ENCODE results near the gene SLIT1.

SLIT1 gene

DNA sequence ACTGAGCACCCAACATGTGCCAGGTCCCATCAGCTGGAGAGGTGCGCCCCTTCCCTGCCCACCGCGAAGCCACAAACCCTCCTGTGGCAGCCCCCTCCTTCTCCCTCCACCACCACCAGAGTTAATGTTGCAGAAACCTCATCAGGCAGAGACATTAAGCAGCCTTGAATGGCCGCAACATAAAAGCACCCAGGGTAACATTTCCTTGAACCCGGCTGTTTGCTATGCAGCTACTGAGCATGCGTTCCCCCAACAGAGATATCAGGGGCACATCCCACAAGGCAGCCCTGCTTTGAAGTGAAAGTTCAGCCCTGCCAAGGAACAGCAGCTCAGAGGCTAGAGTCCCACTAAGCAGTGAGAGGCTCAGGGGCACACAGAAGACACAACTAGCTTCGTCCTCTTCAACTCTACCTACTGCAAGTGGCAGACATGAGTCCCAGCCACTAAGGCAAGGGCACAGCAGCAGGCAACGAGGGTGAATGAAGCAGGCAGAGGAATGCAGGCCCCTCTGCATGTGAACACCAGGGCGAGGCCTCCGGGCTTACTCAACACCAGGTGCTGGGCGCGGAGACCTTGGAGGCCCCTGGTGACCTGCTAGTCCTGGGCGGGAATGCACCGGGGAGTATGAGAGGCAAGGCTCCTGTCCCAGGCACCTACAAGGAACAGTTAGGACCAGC lies 107.4 kb downstream of the SLIT1 start:
- no peak for DNase-seq

DNA sequence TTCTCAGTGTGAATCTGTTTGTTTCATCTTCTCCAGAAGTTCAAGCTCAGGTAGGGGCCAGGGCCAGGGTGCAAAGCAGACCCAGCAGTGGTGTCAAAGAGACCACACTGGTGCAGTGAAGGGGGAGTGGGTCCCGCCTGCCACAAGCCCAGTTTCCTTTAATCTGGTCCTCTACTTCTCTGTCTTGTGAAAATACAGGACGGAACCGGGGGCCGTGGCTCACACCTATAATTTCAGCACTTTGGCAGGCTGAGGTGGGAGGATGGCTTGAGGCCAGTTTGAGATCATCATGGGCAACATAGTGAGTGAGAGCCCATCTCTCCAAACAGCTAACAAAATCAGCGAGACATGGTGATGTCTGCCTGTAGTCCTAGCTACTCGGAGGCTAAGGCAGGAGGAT lies 109.0 kb downstream of the SLIT1 start:
- DNase-seq = no peak

- no peak for DNase-seq
Observed at GRCh38 chr10:97075961-97076525, 109.7 kb downstream of the SLIT1 start.

- no peak for DNase-seq
Observed at GRCh38 chr10:97075421-97075820, 110.3 kb downstream of the SLIT1 start.

GRCh38 chr10:97074256-97075145 lies 111.3 kb downstream of the SLIT1 start:
- no peak for DNase-seq

DNA sequence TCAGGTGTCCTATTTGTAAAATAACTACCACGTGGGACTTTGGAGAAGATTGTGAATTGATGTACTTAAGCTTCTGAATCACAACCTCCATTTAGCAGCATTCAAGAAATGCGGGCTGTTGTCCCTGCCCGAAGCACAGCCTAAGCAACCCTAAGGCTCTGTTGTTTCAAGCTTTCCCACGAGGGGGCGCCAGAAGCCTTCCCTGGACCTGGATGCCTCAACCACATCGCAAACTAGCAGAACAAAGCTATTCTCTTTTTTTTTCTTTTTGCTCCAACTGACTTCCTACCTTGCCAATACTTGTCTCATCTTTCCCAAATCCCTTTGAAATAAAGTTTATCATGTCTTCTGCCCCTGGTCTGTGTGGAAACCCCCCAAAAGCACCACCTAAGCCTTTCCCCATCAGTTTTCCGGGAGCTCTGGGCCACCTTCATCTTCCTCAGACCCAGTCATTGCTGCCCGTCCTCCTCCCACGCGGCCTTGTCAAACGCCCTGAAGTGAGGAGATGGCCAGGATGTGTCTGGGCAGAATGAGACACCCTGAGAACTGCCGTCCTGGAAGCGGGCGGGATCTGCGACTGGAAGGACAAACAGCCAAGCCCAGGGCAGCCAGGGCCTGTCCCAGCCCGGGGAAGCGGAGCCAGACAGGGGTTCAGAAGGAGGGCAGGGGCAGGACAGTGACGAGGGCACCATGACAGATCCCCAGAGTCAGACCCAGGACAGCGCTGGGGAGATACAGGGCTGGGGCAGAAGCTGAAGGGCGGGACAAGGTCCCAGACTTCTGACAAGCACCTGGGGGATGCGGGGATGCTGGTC lies 112.7 kb downstream of the SLIT1 start:
- DNase-seq = peak; percentile 10

- DNase-seq = no peak
Observed at GRCh38 chr10:97071496-97071895, 114.3 kb downstream of the SLIT1 start.

GRCh38 chr10:97069576-97070362 lies 116.0 kb downstream of the SLIT1 start:
- DNase-seq = no peak

GRCh38 chr10:97069026-97069425 lies 116.7 kb downstream of the SLIT1 start:
- no peak for DNase-seq

GRCh38 chr10:97067716-97068391 lies 117.9 kb downstream of the SLIT1 start:
- no peak for DNase-seq

DNA sequence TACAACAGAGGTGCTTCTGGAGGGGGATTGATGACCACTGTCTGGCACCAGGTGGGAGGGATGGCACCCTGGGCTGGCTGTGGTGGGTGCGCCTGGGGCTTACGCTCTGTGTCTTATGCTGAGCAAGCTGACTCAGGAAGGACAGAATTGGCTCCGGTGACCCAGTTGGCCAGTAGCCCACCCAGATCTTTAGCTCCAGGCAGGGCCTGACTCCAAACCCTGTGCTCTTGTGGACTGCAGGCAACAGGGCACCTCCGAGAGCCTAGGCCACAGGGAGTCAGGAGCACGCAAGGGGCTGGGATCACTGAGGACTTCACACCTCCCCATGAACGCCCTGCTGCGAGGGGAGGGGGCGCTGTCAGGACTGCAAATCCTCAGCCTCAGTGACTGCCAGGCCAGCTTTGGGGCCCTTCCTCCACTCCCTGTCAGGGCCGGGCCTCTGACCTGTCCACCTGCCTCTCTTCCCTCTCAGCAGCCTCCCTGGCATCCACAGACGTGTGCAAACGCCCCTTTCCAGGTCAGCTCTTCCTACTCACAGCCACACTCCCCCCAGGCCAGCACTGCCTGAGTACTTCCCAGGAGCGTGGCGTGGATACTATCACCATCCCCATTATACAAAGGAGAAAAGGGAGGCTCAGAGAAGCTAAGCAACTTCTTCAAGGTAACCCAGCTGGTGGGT lies 118.7 kb downstream of the SLIT1 start:
- DNase-seq = no peak

DNA sequence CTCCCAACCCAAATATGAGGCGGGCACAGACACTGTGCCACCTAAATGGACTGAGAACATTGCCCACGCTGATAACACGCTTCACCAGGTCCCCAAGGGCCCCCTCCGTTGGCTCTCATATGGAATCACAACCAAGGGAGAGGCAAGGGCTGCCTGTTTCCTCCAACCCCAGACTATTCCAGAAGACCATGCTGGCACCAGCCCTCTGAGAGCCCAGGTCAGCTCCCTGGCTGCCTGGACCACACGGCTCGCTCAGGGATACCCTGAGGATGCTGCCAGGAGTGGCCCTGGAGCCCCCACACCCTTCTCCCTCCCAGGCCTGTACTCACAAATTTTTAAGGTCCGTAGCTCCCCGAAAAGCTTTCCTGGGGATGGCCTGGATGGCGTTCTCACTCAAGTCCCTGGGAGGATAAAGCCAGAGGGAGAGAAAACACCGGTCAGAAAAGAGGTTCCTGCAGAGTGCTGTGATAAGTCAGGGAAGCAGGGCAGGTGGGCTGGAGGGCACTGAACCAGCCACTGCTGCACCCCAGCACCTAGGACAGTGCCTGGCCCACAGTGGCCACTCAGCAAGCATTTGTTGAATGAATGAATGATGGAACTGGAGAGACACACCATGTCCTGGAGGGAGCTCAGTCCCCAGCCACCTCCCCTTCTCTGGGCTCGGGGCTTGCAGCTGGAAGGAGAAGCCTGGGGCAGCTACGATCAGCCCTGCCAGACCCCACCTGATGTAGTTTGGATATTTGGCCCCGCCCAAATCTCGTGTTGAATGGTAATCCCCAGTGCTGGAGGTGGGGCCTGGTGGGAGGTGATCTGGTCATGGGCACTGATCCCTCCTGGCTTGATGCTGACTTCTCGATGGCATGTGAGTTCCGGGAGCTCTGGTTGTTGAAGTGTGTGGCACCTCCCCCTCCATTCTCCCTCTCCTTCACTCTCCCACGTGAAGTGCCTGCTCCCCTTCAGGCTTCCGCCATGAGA lies 119.8 kb downstream of the SLIT1 start:
- no peak for DNase-seq

DNA sequence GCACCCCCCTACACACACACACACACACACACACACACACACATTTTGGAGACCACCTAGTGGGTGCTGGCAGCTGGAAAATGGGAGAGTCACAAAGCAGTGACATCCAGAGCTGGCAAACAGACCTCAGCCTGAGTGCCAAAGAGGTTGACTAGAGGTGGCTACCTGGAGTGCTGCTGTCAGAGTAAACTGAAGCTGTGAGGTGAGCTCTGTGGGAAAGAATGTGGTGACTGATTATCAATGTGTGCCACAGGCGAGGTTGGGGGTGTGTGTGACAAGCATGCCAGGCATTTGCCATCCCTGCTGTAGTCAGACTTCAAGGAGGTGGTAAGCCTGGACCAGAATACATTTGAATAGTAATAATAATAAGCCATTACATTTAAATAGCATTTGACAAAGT lies 120.6 kb downstream of the SLIT1 start:
- DNase-seq = peak; percentile 32

- no peak for DNase-seq
Observed at GRCh38 chr10:97063983-97064837, 121.5 kb downstream of the SLIT1 start.

DNA sequence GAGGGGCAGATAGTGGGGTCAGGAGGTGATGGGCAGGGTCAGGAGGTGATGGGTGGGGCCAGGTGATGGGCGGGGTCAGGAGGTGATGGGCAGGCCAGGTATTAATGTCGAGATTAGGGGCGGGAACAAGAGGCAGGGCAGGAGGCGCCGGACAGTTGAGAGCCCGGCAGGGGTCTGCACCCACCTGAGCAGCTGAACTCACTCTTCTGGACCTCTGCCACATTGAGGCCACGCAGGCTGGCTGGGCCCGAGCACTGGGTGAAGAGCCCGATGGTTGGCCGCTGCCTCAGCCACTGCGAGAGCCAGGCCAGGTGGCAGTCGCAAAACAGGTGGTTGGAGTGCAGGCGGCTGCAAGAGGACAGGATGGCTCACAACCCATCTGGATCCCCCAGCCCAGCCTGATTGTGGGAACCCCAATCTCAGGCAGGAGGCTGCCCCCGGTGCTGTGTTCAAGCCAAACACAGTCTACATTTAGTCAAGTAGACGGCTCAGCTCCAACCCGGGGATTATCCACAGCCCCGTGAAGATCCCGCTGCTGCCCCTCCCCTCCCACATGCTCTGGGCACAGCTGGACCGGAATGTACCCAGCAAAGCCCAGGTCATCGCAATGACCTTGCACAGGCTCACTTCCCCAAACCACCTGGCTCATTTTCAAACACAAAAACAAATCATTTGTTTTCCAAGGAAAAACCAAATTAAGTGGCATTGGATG lies 122.3 kb downstream of the SLIT1 start:
- DNase-seq = no peak

DNA sequence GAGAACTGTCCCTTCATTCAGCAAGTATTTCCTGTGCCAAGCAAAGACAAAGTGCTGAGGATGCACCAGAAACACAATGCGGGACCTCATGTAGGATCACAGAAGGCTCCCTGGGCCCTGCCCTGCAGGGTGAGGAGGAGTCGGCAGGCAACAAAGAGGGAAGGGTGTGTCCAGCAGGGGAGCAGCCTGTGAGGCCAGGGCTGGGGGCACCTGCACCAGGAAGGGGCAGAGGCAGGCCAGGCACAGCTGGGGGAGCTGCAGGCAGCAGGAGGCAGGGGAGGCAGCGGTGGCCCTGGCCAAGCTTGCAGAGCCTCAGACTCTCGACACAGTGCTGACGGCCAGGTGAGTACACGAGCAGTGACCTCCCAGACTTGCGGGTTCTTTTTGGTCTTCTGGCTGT lies 123.3 kb downstream of the SLIT1 start:
- no peak for DNase-seq

DNA sequence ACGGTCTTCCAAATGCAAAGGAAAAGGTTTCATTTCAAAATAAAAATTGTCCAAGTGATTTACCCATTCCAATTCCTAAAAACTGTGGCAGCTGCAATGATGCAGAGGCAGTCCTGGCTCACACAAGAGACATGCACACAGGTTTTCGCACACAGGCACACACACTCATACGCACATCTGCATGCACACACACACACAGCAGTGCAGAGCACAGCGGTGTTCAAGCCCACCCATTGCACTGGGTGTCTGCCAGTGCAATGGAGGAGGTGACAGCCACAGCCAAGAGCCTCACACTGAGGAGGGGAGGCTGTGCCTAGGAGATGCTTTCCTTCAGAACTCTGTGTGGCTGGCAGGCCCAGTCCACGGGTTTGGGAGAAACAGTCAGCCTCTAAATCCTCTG lies 123.7 kb downstream of the SLIT1 start:
- no peak for DNase-seq

- no peak for DNase-seq
Observed at GRCh38 chr10:97061423-97061822, 124.3 kb downstream of the SLIT1 start.
